PC-9 (cell line): ENCODE data around the gene ZNHIT2.

Experiments
- EZH2 ChIP-seq: fragments of 200-600 bp; sonication (generic); IDR thresholded peaks from 2 replicates; pipeline ENCODE4 v1.8.0; 2017; ENCODE audit warnings: antibody characterized with exemption, low read depth
- TF ChIP-seq, protein P1 (sequence below): fragments of 200-600 bp; sonication (generic); conservative IDR thresholded peaks from 2 replicates; pipeline ENCODE4 v1.6.1; 2017; ENCODE audit warnings: mixed run types, antibody characterized with exemption, mild to moderate bottlenecking, moderate library complexity

DNA sequence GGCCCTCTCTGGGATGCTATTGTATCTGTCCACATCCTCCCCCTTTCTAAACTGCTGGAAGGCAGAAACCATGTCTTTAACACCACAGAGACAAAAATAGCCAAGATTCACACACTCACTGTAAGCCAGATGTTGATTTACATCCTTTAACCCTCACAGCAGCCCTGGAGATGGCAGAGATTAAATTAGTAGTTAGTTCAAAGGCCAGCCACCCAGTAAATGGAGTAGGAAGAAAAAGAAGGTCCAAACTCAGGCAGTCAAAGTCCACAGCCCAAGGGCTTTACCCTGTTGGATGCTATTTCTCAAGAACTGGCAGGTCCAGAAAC, 2.1 kb upstream of the ZNHIT2 start:
- no peak for TF ChIP-seq EZH2
- TF ChIP-seq, protein P1, sequence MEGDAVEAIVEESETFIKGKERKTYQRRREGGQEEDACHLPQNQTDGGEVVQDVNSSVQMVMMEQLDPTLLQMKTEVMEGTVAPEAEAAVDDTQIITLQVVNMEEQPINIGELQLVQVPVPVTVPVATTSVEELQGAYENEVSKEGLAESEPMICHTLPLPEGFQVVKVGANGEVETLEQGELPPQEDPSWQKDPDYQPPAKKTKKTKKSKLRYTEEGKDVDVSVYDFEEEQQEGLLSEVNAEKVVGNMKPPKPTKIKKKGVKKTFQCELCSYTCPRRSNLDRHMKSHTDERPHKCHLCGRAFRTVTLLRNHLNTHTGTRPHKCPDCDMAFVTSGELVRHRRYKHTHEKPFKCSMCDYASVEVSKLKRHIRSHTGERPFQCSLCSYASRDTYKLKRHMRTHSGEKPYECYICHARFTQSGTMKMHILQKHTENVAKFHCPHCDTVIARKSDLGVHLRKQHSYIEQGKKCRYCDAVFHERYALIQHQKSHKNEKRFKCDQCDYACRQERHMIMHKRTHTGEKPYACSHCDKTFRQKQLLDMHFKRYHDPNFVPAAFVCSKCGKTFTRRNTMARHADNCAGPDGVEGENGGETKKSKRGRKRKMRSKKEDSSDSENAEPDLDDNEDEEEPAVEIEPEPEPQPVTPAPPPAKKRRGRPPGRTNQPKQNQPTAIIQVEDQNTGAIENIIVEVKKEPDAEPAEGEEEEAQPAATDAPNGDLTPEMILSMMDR = no peak
